CD4-positive, alpha-beta T cell treated with Interleukin-17A for 1 hour (primary cell): ENCODE measurements around the gene ADCY5.

Experiments
- DNase-seq: peaks from one replicate; pipeline ENCODE4 v3.0.0-alpha.2; 2020

ADCY5 gene

DNA sequence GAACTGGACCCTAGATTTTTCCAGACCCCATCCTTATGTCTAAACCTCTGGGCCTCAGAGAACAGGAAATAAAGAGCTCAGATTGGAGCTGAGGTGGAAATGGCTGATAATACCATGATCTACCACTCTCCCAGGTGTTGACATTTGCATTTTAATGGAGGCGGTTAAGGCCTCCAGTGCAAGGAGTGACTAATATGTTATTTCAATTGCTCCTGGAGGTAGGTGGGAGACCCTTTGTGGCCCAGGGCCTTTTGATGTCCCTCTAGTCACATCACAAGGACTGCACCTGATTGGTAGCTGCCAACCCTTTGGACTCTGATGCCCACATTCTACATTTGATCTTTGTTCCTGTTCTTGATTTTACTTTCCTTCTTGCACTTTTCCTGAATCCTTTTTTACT lies 9.0 kb upstream of the ADCY5 start:
- no peak for DNase-seq

DNA sequence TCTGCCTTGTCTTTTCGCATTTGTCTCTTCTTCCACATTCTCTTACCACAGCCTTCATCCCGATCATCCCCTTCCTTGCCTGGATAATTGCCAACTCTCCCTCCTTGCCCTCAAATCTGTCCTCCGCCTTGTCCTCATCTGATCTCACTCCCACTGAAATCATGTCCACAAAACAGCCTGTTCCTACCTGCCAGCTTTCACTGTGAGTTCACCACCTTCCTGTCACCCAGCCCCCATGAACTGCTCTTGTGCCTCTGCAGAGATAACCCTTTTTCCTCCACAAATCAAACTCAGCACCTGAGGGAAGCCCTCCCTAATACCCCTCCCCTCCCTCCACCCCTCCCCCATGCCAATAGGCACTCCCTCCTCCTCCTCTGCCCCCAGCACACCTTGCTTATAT lies 4.8 kb upstream of the ADCY5 start:
- no peak for DNase-seq

DNA sequence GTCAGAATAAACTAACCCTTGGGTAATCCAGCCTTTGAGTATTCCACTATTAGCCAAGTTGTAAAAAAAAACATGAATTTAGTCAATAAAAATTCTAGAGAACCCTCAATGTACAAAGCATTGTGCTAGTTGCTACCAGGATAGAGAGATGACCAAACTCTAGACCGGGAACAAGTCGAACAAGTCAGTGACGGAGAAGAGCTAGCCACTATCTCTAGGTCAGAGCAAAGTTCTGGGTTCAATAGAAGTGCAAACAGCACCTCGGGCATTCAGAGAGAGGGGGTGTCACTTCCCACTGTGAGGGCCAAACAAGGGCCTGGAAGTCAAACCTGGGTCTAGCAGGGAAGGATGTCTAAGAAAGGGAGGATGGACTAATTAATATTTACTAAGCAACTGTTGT lies 2.3 kb upstream of the ADCY5 start:
- no peak for DNase-seq

DNA sequence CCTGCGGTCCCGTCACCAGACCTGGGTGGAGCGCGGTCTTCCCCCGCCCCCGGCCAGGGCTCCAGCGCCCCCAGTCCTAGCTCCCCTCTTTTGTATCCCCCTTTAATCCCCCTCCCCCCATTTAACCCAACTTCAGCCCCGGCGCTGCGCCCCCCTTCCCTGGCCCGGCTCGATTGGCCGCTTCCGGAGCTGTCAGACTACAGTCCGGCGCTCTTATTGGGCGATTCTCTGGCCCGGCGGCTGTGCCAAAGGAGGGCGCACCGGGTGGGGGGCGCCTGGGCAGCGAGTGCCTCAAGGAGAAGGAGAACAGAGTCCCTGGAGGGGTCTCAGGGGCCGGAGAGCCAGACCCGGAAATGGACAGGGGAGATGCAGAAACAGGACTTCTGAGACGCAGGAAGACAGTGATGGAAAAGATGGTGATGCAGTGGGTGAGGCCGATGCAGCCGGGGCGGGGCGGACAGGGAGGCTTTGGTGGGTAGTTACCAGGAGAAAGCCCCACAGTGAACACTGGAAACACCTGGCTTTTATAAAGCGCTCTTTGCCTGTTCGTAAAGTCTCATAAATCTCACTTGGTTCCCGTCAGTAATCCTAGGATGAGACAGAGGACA lies 1.2 kb upstream of the ADCY5 start:
- DNase-seq = no peak

DNA sequence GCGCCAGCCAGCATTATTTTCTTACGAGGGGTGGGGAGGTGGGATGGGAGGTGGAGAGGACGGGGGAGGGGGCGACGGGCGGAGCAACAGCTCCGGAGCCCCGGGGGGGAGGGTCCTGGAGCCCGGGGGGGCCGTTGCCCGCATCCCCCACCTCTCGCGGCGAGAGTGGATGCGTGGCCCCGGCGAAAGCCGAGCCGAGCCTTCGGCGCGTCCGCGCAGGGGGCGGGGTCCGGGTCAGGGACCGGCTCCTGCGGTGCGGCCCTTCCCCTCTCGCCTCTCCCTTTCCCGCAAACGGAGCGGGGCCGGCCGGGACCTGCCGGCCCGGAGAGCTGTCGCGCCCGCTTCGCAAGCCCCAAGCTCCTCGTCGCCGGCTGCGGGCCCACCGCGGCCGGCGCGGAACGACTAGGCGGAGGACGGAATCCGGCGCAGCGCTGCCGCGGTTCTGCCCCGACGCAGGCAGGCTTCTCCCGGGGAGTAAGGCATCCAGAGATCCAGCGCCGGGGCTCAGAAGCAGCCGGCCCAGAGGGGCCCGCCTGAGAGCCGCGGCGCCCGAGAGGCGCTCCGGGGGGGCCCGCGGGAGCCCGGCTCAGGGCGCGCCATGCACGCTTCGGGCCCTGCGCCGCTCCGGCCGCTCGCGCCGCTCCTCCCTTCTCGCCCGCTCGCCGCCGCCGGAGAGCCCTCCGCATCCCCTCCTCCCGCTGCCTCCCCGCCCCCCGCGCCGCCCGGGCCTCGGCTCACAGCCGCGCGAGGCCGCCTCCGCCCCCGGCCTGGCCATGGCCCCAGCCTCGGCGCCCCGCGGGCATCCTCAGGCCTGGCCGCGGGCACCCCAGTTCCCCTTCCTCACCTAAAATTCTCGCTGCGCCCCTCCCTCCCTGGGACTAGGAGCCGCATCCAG lies 459 bp upstream of the ADCY5 start:
- DNase-seq = no peak

DNA sequence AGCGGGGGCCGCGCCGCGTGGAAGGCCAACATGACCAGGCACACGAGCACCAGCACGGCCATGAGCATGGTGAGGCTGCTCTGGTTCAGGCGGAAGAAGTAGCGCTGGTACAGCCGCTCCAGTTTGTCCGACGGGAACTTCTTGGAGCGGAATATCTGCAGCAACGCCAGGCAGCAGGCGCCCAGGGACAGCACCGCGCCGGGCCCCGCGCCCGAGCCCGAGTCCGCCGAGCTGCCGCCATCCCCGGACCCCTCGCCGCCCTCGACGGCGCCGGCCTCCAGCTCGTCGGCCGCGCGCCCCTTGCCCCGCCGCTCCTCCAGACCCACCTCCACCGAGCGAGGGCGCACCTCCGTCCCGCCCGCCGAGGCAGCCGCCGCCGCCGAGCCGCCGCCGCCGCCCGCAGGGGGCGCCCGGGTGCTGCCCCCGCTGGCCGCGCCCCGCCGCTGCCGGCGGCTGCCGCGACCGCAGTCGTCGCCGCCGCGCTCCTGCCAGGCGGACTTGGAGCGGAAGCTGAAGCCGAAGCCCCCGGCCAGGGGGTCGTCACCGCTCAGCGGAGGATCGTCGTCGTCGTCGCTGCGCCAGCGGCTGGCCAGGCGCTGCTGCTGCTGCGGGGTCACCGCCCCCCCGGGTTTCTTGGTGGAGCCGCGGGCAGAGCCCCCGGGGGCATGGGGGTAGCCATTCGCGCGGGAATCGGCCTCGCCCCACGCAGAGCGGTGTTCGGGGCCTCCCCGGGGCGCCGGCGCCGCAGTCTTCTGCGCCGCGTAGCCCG lies 957 bp downstream of the ADCY5 start:
- DNase-seq = peak; percentile 20

DNA sequence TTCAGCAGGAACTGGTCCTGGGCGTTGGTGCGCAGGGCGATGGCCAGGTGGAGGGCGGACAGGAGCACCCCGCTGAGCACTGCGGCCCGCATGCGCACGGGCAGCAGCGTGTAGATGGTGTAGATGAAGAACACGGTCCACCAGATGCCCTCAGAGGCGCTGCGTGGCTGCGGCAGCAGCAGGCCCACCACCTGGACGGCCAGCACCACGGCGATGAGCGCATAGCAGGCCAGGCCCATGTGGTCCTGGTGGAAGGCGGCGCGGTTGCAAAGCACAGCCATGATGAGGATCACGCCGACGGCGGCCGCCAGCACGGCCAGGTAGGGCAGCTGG lies 1.5 kb downstream of the ADCY5 start:
- DNase-seq = no peak

DNA sequence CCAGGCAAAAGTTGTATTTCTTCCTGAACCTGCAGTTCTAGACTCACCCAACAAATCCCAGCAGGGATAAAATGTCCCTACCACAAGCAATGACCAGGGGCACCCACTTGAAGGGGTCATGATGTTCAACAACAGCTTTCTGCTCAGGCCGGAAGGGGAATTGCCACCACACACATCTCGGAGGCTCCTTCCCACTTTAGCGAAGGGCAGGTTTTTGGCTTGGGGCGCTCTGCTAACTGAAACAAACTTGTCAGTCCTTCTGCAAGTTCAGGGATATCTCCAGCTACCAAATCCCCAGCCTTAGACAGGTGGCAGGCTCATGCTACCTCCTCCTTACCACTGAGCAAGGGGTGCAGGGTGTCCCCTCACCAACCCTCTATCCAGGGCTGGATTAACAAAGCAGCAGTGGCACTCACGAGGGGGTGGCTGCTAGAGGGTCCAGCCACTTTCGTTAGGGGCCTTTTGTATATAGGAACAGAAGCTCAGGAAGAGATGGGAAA lies 2.2 kb downstream of the ADCY5 start:
- no peak for DNase-seq

DNA sequence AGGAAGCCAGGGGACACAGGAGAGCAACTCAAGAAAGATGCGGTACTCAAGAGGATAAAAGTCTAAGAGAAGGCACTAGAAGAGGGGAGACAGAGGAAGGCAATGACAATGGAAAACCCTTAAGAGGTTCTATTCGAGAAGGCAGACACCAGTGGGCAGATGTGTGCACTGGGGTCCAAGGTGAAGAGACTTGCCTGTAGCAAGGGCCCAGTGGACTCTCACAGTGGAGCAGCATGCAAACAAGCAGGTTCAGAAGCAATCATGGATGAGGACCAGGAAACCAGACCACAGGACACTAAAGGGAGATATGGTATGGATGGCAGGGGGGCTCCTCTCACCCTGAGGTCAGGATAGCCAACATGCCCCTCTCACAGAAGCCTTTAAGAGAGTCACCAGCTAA lies 2.7 kb downstream of the ADCY5 start:
- DNase-seq = no peak

DNA sequence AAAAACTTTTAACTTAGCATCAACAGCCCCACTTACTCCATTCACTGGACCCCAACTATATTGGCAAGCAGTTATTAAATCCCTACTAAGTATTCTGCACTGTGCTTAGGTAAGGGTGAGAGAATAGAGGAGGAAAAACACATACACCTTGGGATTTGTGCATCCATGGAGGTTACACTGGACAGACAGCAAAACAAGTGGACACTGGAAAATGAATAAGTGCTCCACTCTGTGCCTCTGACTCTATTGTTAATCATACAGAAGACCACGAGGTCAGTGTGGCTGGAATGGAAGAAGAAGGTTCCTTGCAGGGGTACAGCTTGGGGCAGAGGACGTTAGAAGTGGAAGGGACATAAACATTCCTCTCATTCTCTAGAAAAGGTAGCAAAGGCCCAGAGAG lies 3.2 kb downstream of the ADCY5 start:
- no peak for DNase-seq

DNA sequence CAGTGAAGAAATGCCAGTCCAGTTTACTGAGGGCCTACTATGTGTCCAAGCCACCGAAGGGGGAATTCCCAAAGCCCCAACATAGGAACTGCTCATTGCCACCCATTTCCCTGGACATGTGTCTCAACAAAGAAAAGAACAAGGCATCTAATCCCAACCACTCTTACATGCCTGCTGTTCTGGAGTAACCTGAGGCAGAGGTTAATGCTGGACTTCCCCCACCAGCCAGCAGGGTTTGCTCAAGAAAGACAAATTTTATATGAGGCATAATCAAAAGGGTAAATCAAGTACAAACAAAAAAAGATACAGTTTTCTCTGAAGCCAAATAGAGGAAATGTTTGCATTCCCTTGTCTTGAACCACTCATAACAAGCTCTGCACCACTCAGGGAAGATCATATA lies 4.1 kb downstream of the ADCY5 start:
- no peak for DNase-seq

DNA sequence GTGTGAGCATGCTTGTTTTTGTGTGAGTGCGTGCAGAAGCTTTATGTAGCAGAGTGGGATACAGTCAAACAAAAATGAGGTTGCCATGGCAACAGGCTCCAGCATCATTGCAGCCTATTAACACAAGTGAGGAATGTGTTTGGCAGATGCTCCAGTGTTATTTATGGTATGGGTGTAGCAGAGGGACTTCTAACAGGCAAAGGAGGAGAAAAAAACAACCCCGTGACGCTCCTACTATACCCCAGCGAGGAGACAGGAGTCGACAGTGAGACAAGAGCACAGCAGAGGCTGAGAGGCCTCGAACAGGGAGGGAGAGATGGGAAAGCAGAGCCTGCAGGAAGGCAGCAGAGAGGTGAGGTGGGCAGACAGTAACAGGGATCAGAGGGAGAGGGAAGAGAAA lies 4.9 kb downstream of the ADCY5 start:
- no peak for DNase-seq

DNA sequence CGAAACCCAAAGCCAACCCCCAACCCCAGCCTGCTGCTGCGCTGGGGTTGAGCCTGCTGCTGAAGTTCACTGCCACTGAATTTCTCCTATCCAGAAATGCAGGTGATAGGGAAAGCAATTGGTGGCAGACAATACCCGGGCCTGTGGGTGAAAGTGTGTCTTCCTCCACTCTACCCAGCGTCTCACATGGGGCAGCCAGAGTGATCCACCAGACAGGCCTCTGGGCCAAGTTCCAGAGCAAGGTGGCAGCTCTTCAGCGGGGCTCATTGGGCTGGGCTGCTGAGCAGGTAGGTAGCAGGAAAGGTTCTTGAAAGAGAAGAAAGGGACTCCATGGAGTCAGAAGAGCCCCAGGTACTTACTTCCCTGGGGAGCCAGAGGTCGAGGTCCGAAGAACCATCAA lies 6.0 kb downstream of the ADCY5 start:
- no peak for DNase-seq

DNA sequence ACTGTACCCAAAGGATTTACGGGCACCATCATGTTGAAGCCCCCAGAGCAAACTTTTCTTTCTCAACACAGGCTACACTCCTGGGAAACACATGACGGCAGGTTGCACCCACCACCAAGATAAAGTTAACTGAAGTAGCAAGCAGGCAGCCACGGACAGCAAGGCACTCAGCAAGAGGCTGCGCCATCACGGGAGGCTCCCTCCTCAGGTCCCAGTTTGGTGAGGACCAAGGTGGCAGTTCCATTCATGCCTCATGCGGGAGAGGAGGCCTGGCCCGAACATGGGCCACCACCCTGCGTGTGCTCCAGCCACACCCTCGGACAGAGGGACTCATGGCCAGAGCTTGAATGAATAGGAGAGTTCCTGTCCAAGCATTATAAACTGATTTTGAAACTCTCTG lies 6.8 kb downstream of the ADCY5 start:
- no peak for DNase-seq

DNA sequence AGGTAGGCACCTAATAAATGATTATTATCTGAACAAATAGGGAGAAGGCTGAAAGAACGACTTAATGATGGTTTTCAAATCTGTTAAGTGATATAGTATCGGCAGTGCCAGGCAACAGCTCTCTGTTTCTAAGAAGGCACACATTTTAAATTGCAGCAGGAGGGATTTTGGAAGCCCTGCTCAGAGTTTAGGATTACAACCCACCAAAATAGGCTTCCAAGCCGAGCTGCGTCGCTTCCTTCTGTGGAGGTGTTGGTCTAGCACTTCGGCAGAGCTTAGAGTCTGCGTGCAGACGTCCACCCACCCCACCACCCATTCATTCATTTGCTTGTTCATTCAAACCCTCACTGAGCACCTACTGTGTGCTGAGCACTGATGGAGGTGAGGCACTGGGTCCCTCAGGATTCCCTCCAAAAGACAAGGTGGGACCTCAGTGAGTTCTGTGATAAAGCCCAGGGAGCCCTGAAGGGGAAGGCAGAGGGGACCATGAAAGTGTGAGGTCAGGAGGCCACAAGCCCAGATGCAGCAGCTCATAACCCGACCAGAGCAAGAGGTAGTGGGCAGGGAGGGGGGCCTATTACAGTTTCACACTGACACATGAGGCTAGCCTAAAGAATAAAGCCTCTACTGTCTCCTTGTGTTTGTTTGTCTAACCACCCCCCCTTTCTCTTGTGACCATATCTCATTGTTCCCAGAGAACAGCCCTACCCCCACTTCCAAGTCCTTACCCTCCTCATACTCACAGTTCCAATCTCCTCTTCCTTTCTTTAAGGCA lies 8.9 kb downstream of the ADCY5 start:
- DNase-seq = no peak

DNA sequence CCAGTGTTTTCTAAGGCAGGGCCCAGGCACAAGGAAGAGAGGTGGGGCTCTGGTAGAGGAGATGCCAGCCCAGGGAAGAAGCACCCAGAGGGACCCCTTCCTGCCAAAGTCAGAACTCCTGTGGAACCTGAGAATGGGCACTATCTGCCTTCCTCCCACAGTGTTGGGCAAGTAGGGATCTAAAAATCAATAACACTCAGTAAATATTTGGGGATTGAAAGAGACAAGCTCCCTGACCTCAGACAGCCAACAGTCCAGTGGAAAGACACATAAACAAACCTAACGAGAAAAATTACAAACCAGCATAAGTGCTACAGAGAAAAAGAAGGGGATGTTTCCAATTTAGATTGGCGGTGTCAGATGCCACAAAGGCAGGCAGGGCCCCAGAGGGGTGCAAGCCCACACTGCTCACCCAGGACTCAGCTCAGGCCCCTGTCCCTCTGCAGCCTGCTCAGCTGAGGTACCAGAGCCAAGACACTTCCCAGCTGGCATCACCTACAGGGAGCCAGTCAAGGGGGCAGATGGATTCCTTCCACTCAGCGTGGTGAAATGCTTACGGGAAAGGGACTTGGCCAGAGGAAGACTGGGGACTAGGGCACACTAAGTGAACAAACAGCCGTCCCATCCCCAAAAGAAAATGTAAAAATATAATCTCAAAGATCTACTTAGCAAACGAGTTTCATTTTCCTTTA lies 15.9 kb downstream of the ADCY5 start:
- no peak for DNase-seq

DNA sequence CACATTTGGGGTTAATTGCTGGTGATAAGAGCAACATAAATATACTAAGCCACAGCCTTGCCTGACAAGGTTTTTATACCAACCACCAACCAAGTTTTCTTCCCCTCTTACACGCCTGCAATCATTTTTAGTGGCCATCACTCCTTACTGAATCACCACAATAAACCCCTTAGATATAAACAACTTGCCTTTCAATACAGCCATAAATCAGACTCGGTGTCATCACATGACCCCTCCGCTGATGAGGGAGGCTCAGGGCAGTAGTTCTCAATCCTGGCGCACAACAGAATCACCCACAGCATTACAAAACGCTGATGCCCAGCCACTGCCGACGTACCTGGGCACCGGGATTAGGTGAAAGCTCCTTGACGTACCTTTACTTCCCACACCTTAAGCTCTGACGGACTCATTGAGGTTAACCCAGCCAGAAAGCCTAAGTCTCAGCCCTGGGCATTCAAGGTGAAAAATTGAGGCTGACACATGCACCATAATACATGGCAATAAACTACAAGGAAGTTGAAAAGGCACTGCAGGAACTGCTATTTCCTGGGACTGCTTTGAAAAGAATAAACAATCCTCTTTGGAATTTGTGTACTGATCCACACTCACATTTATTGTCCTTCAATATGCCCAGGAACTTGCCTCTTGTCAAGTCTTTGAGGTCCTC lies 17.1 kb downstream of the ADCY5 start:
- DNase-seq = no peak

DNA sequence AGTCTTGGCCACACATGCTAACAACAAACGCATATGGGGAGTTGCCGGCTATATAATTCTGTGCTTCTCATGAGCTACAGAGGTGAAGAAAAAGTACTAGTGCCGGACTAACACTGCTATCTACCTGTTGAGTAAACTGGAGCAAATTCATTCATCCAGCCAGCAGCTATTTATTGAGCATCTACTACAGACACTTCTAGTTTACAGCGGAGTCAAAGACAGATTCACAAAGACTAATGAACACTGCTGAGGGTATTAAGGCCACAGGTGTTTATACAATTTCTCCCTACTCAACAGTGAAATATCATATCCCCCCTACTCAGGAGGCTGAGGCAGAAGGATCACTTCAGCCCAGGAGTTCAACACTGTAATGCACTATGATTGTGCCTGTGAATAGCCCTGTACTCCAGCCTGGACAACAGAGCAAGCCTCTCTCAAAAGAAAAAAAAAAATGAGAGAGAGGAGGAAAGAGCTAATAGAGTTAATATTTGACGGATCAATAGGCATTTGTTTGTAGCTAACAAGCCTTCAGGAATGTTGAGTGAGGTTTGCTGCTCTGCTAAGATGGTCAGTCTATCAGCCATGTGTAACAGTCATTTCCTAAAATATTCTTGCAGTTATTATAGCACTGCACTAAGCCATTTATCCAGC lies 17.8 kb downstream of the ADCY5 start:
- DNase-seq = no peak

DNA sequence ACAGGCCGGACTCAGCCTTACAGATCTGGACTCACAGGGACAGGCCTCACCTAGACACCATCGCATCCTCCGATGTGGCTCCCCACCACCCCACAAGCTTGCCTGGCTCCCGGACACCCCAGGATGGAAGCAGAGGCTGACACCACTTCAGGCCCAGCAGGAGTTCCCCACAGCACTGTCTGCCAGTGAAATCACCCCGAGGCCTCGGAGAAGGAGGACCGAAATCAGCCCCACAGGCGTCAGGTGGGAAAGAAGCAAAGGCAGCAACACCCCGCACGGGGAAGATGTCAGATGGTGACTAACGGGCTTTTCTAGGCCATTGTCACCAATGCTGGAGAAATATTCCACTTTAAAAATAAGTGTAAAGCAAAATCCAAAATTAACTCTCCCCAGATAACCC lies 18.6 kb downstream of the ADCY5 start:
- no peak for DNase-seq

DNA sequence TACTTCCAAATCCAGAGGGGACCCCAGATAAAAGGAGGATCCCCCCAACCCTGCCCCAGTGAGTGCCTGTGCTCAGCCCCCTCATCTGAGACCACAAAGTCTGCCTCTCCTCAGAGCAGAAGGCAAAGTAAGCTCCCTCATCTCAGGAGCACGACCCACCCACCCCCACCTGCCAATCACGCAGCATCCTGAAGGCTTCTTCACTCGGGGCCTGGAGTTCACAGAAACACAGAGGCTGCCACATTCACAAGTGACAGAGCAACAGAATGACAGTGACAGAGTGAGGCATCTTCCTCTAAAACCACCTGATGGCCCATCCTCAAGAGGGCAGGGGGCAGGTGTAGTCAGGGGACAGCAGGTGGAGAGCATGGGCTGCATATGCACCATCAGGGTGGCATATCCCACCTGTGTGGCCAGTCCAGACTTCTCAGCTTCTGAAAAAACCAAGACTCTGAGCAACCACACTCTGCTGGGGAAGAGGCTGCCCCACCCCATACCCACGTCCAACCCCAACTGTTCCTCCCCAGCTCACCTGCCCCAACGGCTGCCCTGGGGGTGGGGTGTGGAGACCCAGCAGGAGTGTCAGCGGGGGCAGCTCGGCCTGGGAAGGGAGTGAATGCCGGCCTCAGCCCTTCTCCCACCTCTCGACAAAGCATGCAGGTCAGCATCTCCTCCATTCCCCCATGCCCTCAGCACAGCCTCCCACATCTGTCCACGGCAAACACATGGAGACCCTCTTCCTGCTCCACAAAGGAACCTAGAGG lies 19.3 kb downstream of the ADCY5 start:
- no peak for DNase-seq
